Muscle of arm (tissue), 12 donors: ENCODE measurements around the gene PI16. TPM values are rescaled to one million over a fixed set of nuclear protein-coding genes. Genes with fewer than 3 reads are reported as not detected.
"Not testable (repeated sequence)": the region's sequence is repeated elsewhere in the genome, so short reads cannot be mapped to it uniquely, and the experiment has no call there.

ENCODE experiments used
- DNase-seq: peaks from one replicate; pipeline ENCODE4 v3.0.0-alpha.2; 2013
- polyA plus RNA-seq, 12 donors: library from polyadenylated mRNA; unstranded; fragments of 120-200 nt; gene quantifications; one replicate each; pipeline ENCODE4 v1.2.1, GENCODE V29; 2013; ENCODE audit not compliant: insufficient read length in 12 of 12

PI16 gene
- polyA plus RNA-seq, 12 donors = 5.1 to 65.3 (median 10.9) TPM; not detected in 1

DNA sequence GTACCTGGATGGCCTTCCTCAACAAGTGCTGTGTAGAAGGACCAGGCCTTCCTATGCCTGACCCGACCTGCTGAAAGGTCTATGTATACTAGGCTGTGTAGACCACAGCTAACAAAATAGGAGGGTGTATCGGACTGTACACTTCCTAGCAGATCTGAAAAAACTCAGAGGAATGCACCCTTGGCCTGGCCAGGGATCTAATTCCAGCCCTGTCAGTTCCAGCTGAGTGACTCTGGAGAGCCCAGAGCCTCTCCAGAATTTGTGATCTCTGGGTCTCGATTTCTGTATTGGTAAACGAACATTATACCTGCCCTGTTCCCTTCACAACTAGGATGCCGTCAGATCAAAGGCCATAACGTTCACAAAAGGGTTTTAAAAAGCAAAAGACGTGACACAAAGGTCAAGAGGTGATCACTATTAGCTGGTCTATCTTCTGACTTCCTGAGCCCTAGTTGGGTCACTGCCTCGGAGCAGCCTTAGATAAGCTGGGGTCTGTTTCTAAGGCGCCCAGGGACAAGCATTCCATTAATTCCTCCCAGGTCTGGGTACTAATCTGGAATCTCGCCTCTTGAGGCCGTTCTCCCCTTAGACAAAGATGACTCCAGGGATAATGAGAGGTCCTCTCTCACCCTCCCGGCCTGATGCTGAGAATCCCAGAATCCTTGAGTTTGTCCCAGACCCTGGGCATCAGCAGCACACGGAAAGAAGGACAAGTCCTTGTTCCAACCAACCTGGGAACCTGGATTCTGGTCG, 17.6 kb downstream of the PI16 start:
- no peak for DNase-seq

- no peak for DNase-seq
Measured at GRCh38 chr6:36973190-36973589, 18.7 kb downstream of the PI16 start.

GRCh38 chr6:36973647-36974046, 19.1 kb downstream of the PI16 start:
- no peak for DNase-seq

DNA sequence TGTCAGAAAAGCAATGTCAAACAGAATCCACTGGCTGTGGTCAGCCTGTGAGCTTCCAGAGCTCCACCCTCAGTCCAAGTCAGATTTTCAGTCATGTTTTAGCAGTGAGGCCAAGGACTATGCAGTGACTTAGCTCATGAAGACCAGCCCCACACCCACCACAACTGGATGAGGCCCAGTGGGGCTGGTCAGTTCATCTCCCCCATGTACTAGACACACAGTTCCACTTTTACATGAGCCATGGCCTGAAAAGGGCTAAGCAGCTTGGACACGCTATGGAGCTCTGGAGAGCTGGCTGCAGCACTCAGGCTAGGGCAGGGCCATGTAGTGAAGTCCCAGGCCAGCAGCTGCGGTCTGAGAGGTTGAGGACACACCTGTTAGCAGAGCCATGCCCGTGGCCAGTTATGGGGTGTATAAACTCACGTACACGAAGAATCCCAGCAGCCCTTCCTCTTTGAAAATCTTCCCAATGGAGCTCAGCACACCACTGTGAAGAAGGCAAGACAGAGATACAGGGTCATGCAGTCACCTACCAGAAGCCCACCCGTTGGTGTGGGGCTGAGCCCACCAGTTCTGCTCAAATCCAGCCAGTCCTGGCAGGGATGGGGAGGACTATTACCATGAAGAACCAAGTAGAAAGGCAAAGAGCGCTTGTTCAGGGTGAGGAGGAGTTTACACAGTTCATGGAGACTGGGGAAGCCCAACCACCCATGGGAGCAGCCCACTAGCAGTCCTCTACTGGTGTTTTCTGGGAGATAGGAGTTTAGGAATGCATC, 20.9 kb downstream of the PI16 start:
- no peak for DNase-seq

DNA sequence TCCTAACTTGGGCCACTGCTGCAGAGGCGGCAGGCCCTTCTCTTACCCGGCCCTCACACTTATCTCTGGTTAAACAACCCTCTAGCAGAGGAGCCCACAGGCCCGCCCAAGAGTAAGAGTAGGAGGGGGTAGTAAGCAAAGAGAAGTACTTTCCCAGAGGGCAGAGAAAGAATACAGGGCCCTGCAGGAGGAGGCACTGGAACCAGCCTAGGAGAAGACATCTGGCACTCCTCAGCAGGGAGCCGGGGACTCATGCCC, 21.4 kb downstream of the PI16 start:
- DNase-seq = no peak

- no peak for DNase-seq
Measured at GRCh38 chr6:36976509-36976908, 22.0 kb downstream of the PI16 start.

DNA sequence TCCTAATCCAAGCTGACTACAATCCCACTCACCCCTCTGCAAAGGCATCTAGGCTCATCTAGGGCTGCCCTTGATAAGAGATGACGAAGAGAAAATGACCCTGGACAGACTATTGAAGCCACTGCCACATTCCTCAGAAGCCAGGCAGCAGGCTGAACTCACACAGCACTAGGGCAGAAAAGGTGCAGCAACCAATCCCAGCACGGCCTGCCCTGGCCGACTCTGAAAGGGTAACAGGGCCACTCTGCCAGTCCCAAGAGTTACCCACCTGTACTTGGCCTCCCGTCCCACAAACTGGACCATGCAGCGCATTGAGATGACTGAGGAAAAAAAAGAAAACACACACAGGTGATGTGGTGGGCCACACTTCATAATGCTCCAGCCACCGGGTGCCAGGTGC, 22.4 kb downstream of the PI16 start:
- no peak for DNase-seq

- DNase-seq = no peak
Measured at GRCh38 chr6:36977470-36977941, 23.0 kb downstream of the PI16 start.

DNA sequence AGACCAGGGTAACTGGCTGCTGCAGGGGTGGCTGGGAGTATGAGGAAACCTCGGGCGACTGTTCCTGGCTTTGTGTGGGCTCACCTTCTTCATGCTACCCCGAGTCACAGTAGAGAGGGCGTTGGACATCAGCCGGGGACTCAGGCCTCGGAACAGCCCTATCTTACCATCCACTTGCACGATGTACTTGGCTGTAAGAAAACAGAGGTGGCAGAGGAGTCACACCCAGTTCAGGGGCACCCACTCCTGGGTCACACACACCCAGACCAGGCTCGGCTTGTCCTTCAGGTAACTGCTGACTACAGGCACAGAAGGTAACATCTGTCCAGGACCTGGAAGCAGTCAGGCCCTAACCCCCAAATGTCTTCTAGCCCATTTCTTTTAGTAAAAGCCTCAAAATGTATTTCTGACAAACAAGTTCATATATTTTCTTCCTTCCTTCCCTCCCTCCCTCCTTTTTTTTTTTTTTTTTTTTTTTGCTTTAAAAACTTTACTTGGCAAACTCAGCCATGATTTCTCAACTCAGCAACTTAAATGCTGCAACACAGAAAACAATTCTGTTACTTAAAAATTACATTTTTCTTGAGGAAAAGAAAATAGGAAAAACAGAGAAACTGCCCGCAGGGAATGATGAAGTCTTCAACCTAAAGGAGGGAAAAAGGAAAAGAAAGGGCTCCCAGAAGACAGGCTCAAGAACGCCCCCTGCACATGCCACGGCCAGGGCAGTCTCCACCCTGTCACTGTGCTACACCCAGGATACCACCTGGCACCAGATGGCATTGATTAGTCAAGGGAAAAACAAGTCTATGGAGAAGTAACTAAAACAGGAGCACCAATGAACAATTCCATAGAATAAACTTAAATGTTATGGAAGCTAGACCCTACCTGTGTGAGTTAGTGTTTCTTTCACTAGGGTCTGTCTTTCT, 24.1 kb downstream of the PI16 start:
- no peak for DNase-seq

DNA sequence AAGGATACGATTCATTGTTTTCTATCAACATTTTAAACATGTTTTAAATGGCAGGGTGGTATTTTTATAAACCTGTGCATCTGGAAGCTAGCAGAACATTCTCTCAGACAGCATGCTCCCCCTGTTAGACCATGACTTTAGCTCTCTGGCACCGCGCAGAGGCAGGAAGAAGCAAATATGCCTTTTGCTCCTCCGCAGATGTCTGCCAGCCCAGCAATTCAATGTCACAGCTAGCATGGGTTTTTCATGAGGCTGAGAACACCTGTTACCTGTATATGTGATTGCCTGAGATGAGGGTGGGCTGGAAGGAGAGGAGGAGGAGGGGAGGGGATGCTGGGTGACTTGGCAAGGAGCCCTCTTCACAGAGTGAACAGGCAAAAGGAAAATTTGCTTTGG, 24.8 kb downstream of the PI16 start:
- peak; percentile 71 for DNase-seq

GRCh38 chr6:36980129-36980528, 25.6 kb downstream of the PI16 start:
- DNase-seq = no peak

GRCh38 chr6:36980876-36981619, 26.5 kb downstream of the PI16 start:
- no peak for DNase-seq

DNA sequence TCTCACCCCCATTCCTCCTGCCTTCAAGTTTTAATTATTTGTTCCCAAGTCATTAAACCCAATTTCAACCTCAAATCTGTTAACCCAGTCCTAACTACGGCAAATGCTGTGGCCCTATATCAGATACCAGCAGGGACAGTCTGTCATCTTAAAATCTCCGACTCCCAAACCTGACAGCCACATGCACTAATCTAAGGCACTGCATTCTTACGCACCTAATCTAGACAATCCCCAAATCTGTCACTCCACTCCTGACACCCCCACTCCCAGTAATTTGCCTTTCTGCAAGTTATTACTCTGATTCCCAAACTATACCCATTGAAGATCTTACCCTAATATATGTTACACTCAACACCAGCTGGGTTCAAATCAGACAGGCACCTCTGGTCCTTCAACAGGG, 29.0 kb downstream of the PI16 start:
- no peak for DNase-seq

DNA sequence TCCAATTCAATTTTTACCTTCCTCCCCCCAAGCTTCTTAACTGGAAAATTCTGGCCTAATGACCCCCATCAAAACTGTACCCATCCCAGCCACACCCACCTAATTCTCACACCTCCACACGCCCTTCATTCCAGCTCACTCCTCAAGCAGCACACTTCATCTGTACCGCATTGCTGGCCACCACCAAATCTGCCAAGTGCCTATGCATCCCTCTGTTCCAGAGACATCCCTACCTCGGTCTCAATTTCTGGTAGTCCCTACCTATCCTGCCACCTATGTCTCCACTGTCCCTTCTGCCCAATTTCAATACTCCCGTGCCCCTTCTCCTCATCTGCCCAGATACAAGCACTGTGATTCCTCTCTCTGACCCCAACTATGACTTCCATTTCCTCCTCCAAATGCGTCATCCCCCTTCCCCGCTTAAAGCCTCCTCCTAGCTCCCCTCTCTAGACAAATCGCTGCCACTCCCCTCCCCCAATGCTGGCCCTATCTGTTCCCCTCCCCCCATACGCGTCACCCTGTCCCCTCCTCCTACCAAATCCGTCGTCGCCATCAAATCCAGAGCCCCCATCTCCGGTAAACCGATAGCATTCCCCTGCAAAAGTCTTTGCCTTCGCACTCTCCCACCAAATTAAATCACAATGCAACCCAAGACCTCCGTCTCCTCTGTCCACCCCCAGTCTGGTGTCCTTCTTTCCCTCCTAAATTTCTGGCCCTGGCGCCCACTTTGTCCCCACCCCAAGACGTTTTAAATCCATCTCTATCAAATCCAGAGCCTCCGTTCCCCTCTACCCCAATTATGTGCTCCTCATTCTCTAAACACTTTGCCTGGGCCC, 30.3 kb downstream of the PI16 start:
- DNase-seq = peak; percentile 70

DNA sequence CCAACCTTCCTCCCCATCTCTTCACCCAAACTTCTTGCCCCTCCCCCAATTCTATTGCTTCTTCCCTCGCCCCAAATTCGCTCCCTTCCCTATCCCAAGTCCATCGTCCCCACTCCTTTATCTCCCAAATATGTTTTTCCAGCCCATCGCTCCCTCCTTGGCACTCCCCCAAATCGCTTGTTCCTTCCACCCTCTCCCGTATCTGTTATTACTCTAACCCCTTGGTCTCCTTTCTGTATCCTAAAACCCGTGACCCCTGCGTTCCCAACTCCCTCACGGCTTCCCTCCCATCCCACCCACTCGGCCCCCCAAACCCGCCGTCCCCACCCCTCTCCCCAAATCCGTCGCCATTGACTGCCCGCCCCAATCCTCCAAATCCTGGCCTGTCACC, 30.9 kb downstream of the PI16 start:
- no peak for DNase-seq

DNA sequence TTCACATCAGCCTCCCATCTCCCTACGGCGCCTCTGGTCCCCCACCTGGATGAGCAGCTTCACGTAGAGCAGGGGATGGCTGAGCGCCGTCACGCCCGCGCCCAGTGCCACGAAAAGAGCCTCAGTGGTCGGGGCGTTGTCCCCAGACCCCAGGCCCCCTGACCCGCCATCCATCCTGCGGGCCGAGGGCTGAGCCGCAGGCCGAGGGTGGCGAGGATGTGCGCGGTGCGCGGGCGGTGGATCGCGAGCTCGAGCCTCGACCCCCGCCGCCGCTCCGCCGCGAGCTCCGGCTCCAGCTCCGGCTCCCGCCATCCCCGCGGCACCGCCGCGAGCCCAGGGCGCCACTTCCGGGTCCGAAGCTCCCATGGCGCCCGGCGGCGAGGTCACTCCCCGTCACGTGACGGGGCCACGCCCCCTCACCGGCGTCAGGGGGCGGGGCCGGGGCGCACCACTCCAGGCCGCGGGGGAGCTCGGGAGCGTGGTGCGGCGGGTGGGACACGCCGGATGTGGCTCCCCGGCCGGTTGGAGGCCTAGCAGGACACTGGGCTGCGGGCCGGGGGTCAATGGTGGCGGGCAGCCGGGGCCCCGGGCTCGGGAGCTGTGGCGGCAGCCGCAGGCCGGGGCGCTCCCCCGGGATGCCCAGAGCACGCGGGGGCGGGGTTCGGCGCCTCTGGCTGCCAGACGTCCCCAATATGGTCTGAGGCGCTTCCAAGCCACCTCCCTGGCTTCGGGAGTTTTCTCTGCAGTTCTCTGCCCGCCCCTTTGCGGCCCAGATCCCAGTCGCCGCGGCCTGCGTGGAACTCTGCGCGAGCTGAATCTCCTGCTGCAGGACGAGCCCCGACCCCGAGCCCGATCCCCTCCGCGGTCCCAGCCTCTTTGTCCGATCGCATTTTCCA, 31.5 kb downstream of the PI16 start, which contains the start of gene MTCH1:
MTCH1 (minus strand) TSS at position 389 of the 896 bp plus-strand sequence; CDS start at position 366, 23 bp downstream.
- DNase-seq = peak; percentile 92

- no peak for DNase-seq
Measured at GRCh38 chr6:36986704-36987047, 32.1 kb downstream of the PI16 start.

GRCh38 chr6:36989264-36989663, 34.7 kb downstream of the PI16 start:
- no peak for DNase-seq

DNA sequence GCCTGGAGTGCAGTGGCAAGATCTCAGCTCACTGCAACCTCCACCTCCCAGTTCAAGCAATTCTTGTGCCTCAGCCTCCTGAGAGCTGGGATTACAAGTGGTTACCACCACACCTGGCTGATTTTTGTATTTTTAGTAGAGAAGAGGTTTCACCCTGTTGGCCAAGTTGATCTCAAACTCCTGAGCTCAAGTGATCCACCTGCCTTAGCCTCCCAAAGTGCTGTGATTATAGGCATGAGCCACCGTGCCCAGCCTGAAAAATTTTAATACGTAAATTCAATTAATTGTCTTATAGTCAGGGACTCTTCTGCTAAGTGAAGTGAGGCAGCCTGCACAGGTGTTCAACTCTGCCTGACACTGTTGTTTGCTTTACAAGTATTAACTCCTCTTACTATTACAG, 35.9 kb downstream of the PI16 start:
- not testable (repeated sequence) for DNase-seq
